GM12801 (cell line): ENCODE results near the gene ADD3.

Experiments
- CTCF ChIP-seq: IDR thresholded peaks from one replicate; pipeline ENCODE4 v1.5.1; 2011; ENCODE audit warnings: control low read depth; ENCODE audit not compliant: insufficient read length; ENCODE audit errors: extremely low read depth

The ADD3 gene

GRCh38 chr10:109981650-109982049 is 26.1 kb upstream of the ADD3 start:
- no peak for TF ChIP-seq CTCF

- no peak for TF ChIP-seq CTCF
These were observed 25.7 kb upstream of the ADD3 start for GRCh38 chr10:109982123-109982522.

GRCh38 chr10:109982812-109983211 is 25.0 kb upstream of the ADD3 start:
- no peak for TF ChIP-seq CTCF

- no peak for TF ChIP-seq CTCF
These were observed 23.8 kb upstream of the ADD3 start for GRCh38 chr10:109984013-109984412.

- no peak for TF ChIP-seq CTCF
These were observed 20.2 kb upstream of the ADD3 start for GRCh38 chr10:109987452-109988211.

GRCh38 chr10:109988212-109988596 is 19.6 kb upstream of the ADD3 start:
- no peak for TF ChIP-seq CTCF

- TF ChIP-seq CTCF: no peak
These were observed 16.4 kb upstream of the ADD3 start for GRCh38 chr10:109991266-109991855.
